H1 (cell line): Measurements from ENCODE around the gene LRP2BP.

Experiments used
- CHD2 ChIP-seq: IDR thresholded peaks from 2 replicates; pipeline ENCODE4 v1.6.1; 2012; ENCODE audit warnings: low read length, improper control_type of control experiment
- SIX5 ChIP-seq: IDR thresholded peaks from 2 replicates; pipeline ENCODE4 v1.6.1; 2011; ENCODE audit warnings: mild to moderate bottlenecking, low read depth, low read length
- TF ChIP-seq, protein P1 (sequence below), 3 experiments: IDR thresholded peaks; 1 replicate in 2 of 3; 2 replicates in 1 of 3; pipeline versions ENCODE4 v1.5.1 to v1.6.1; 2011; ENCODE audit warnings: low read length in 3 of 3, mild to moderate bottlenecking in 3 of 3, inconsistent platforms in 2 of 3, low read depth in 1 of 3, moderate library complexity in 1 of 3; ENCODE audit not compliant: insufficient read depth in 1 of 3; ENCODE audit errors: control extremely low read depth in 1 of 3

DNA sequence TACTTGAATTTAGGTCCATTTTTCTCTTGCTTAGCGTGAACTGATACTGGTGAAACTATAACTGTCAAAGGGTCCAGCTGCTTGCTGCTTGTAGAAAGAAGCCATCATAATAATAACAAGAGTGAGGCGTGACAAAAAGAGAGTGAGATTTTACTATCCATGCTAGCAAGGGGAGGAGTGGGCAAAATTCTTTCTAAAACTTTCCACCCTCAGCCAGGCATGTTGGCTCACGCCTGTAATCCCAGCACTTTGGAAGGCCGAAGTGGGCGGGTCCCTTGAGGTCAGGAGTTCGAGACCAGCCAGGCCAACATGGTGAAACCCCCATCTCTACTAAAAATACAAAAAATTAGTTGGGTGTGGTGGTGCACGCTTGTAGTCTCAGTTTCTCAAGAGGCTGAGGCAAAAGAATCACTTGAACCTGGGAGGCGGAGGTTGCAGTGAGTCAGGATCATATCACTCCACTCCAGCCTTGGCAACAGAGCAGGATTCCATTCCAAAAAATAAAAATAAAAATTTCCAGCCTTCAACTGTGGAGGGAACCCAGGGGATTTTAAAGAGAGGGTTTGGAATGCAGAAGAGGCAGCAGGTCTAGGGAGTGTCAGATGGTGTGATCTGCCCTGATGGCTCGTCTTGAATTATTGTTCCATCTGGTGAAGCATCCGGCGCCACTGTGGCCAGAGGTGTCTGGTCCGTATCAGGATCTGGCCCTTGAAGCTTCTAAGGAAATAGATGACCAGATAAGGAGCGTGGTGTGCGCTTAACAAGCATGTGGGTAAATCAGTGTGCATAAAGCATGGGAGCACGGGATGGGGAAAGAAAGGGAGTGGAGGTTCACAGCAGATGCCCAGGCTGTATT, 51.8 kb downstream of the LRP2BP start:
- TF ChIP-seq SIX5 (no peak), CHD2 (no peak)
- TF ChIP-seq, protein P1, sequence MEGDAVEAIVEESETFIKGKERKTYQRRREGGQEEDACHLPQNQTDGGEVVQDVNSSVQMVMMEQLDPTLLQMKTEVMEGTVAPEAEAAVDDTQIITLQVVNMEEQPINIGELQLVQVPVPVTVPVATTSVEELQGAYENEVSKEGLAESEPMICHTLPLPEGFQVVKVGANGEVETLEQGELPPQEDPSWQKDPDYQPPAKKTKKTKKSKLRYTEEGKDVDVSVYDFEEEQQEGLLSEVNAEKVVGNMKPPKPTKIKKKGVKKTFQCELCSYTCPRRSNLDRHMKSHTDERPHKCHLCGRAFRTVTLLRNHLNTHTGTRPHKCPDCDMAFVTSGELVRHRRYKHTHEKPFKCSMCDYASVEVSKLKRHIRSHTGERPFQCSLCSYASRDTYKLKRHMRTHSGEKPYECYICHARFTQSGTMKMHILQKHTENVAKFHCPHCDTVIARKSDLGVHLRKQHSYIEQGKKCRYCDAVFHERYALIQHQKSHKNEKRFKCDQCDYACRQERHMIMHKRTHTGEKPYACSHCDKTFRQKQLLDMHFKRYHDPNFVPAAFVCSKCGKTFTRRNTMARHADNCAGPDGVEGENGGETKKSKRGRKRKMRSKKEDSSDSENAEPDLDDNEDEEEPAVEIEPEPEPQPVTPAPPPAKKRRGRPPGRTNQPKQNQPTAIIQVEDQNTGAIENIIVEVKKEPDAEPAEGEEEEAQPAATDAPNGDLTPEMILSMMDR (IDR thresholded peaks at IDR 0.05; ENCODE audit: control extremely low read depth in 1 of 3, insufficient read depth in 1 of 3, low read depth in 1 of 3, low read length in 3 of 3): no peak
